Esophagus squamous epithelium (tissue), 4 donors: ENCODE measurements around the gene LRRC4C.

Source experiments
- POLR2A ChIP-seq, 4 donors: fragments of 450-650 bp; IDR thresholded peaks; one replicate each; pipeline ENCODE4 v1.6.1; 2017; ENCODE audit warnings: antibody characterized with exemption in 4 of 4, mild to moderate bottlenecking in 4 of 4, moderate library complexity in 3 of 4
- TF ChIP-seq, protein P1 (sequence below), 6 experiments: fragments of 450-650 bp in 4 of 6; fragments of 200-600 bp in 2 of 6; sonication (generic) in 2 of 6; IDR thresholded peaks; one replicate each; pipeline ENCODE4 v1.5.1; 2016 to 2019; ENCODE audit warnings: antibody characterized with exemption in 6 of 6, mild to moderate bottlenecking in 4 of 6, moderate library complexity in 4 of 6

- TF ChIP-seq, protein P1, sequence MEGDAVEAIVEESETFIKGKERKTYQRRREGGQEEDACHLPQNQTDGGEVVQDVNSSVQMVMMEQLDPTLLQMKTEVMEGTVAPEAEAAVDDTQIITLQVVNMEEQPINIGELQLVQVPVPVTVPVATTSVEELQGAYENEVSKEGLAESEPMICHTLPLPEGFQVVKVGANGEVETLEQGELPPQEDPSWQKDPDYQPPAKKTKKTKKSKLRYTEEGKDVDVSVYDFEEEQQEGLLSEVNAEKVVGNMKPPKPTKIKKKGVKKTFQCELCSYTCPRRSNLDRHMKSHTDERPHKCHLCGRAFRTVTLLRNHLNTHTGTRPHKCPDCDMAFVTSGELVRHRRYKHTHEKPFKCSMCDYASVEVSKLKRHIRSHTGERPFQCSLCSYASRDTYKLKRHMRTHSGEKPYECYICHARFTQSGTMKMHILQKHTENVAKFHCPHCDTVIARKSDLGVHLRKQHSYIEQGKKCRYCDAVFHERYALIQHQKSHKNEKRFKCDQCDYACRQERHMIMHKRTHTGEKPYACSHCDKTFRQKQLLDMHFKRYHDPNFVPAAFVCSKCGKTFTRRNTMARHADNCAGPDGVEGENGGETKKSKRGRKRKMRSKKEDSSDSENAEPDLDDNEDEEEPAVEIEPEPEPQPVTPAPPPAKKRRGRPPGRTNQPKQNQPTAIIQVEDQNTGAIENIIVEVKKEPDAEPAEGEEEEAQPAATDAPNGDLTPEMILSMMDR (IDR thresholded peaks at IDR 0.05): no peak
- no peak for TF ChIP-seq POLR2A (IDR thresholded peaks at IDR 0.05)
Measured at GRCh38 chr11:41245704-41246398, 213.6 kb downstream of the LRRC4C start.
